Esophagus mucosa (tissue), 1 donor: Measurements from ENCODE around the gene MYLK2. TPM values are rescaled to one million over a fixed set of nuclear protein-coding genes. Genes with fewer than 3 reads are reported as not detected.
A peak's percentile ranks its signal among the peaks of the same experiment; 100 is the strongest.

Experiments used
- ATAC-seq: fragments of 200-7000 bp; cut with Tn5 transposase; one replicate; pipeline ENCODE4 v1.9.1; 2020
- total RNA-seq: library from RNA; stranded (reverse); gene quantifications from one replicate; pipeline ENCODE4 v1.2.4, GENCODE V29; 2023
- donor health status: DM: yes; HTN: yes; CAD: no.

Gene MYLK2
- total RNA-seq, 1 donor from 2014 or later, result 0.12 TPM

- no peak for ATAC-seq
These were observed 17.9 kb downstream of the MYLK2 start for GRCh38 chr20:31836853-31837608.

- ATAC-seq, result no peak
These were observed 18.8 kb downstream of the MYLK2 start for GRCh38 chr20:31837896-31838397.

- ATAC-seq, result no peak
These were observed 19.6 kb downstream of the MYLK2 start for GRCh38 chr20:31838646-31839292.

- no peak for ATAC-seq
These were observed 20.8 kb downstream of the MYLK2 start for GRCh38 chr20:31839782-31840487.

- no peak for ATAC-seq
These were observed 22.0 kb downstream of the MYLK2 start for GRCh38 chr20:31840906-31841816.

- no peak for ATAC-seq
These were observed 22.8 kb downstream of the MYLK2 start for GRCh38 chr20:31841928-31842327.

- no peak for ATAC-seq
These were observed 23.5 kb downstream of the MYLK2 start for GRCh38 chr20:31842471-31843157.

- no peak for ATAC-seq
These were observed 24.1 kb downstream of the MYLK2 start for GRCh38 chr20:31843288-31843687.

- ATAC-seq, result no peak
These were observed 24.7 kb downstream of the MYLK2 start for GRCh38 chr20:31843881-31844280.

GRCh38 chr20:31844737-31845299, 25.7 kb downstream of the MYLK2 start:
- no peak for ATAC-seq

GRCh38 chr20:31845300-31845863, 26.2 kb downstream of the MYLK2 start, which contains the start of gene FOXS1:
Gene FOXS1, minus strand, starts transcription at chr20:31845604. Its CDS starts 62 bp downstream, at chr20:31845542.
- peak; percentile 33 for ATAC-seq

- no peak for ATAC-seq
These were observed 27.6 kb downstream of the MYLK2 start for GRCh38 chr20:31846793-31847138.

- ATAC-seq, result no peak
These were observed 29.2 kb downstream of the MYLK2 start for GRCh38 chr20:31848088-31848999.

GRCh38 chr20:31849306-31849930, 30.3 kb downstream of the MYLK2 start:
- ATAC-seq, result peak; percentile 91

- ATAC-seq, result peak; percentile 75
These were observed 32.2 kb downstream of the MYLK2 start for GRCh38 chr20:31851240-31851955.

GRCh38 chr20:31853481-31853880, 34.3 kb downstream of the MYLK2 start:
- ATAC-seq, result no peak

GRCh38 chr20:31856516-31856915, 37.4 kb downstream of the MYLK2 start:
- no peak for ATAC-seq
